Colonic mucosa (tissue), 4 donors: ENCODE data around the gene CDH10. TPM values are rescaled to one million over a fixed set of nuclear protein-coding genes. Genes with fewer than 3 reads are reported as not detected.

ENCODE experiments used
- DNase-seq: peaks from one replicate; pipeline ENCODE4 v3.0.0-alpha.2; 2020
- H3K27ac ChIP-seq: fragments of 200-600 bp; one replicate; pipeline ENCODE4 v1.8.0; 2021
- H3K27me3 ChIP-seq: fragments of 200-600 bp; one replicate; pipeline ENCODE4 v1.8.0; 2021
- H3K36me3 ChIP-seq: fragments of 200-600 bp; one replicate; pipeline ENCODE4 v1.8.0; 2021
- H3K4me1 ChIP-seq: fragments of 200-600 bp; one replicate; pipeline ENCODE4 v1.8.0; 2021; ENCODE audit warnings: mild to moderate bottlenecking
- H3K4me3 ChIP-seq: fragments of 200-600 bp; one replicate; pipeline ENCODE4 v1.8.0; 2021
- H3K9ac ChIP-seq, 2 donors: one replicate each; pipeline ENCODE4 v1.7.0; 2013; ENCODE audit warnings: control low read depth in 2 of 2, low read depth in 2 of 2, low read length in 2 of 2
- H3K9me3 ChIP-seq: fragments of 200-600 bp; one replicate; pipeline ENCODE4 v1.8.0; 2021
- intact Hi-C: fragments of 100-400 bp; cut with DNase I; formaldehyde crosslinking; loops from one replicate; pipeline ENCODE4 v1.14.1; 2022
- total RNA-seq, 2 donors: library from RNA; stranded (reverse); fragmentation: NEBNext Ultra II Directional in 1 of 2; extraction: Animal tissue kit (Norgen Biotek cat#: 25700) in 1 of 2; gene quantifications; one replicate each; pipeline ENCODE4 v1.2.1, GENCODE V29; 2021
- TF ChIP-seq, protein P1 (sequence below): fragments of 200-600 bp; IDR thresholded peaks from one replicate; pipeline ENCODE4 v1.8.0; 2022; ENCODE audit warnings: antibody characterized with exemption, mild to moderate bottlenecking
- donor health status: healthy.
- donor health status: DM: no; HTN: no; CAD: no.
- donor health status: DM: no; HTN: no; CAD: no.

CDH10 gene
- total RNA-seq, 2 donors from 2014 or later = 0.07 to 0.13 TPM

DNA sequence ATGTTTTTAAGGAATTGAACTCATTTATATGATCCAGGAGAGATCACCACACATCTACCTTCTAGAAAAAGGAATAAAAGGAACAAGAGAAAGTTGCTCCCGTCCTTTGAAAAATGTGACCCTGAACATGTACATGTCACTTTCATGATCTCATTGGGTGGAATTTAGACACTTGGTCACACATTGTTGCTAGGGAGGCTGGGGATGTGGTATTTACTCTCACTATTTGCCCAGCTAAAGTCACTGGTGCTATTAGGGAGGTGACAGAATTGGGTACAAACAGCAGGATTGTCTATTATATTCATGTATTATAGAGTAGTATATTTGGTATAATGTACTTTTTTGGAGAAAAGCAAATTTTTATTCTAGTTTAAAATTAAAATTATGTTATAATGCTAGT is 2.1 kb upstream of the CDH10 start:
- no peaks in the 10 kb centered on the region for H3K36me3 ChIP-seq
- TF ChIP-seq, protein P1, sequence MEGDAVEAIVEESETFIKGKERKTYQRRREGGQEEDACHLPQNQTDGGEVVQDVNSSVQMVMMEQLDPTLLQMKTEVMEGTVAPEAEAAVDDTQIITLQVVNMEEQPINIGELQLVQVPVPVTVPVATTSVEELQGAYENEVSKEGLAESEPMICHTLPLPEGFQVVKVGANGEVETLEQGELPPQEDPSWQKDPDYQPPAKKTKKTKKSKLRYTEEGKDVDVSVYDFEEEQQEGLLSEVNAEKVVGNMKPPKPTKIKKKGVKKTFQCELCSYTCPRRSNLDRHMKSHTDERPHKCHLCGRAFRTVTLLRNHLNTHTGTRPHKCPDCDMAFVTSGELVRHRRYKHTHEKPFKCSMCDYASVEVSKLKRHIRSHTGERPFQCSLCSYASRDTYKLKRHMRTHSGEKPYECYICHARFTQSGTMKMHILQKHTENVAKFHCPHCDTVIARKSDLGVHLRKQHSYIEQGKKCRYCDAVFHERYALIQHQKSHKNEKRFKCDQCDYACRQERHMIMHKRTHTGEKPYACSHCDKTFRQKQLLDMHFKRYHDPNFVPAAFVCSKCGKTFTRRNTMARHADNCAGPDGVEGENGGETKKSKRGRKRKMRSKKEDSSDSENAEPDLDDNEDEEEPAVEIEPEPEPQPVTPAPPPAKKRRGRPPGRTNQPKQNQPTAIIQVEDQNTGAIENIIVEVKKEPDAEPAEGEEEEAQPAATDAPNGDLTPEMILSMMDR = no peak
- no peak overlapping the region for H3K4me3 ChIP-seq
- H3K9ac ChIP-seq = no peak overlapping the region
- H3K27me3 ChIP-seq = no peaks in the 10 kb centered on the region
- intact Hi-C loops = no loop called here
- no peaks in the 10 kb centered on the region for H3K9me3 ChIP-seq
- no peak for DNase-seq
- H3K27ac ChIP-seq = no peak overlapping the region
- H3K4me1 ChIP-seq = no peaks in the 10 kb centered on the region

DNA sequence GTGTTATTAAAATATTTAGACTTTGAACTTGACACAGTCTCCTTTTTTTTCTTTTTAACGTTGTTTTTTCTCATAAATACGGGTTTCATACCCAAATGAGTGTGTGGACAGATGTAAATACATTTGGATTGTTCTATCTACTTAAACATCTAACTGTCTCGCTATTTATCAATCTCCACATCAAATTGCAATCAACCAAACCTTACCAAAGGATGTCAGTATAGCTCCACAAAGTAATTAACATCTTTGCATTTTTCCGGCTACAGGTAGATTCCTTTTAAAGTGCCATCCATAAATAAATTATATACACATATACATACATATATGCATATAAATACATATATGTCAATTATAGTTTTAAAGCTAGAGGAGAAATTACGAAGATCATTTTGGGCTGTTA is 705 bp upstream of the CDH10 start:
- no peaks in the 10 kb centered on the region for H3K4me1 ChIP-seq
- H3K36me3 ChIP-seq = no peaks in the 10 kb centered on the region
- no peaks in the 10 kb centered on the region for H3K9me3 ChIP-seq
- no peak overlapping the region for H3K4me3 ChIP-seq
- TF ChIP-seq, protein P1 = no peak
- intact Hi-C loops = no loop called here
- DNase-seq = no peak
- no peaks in the 10 kb centered on the region for H3K27me3 ChIP-seq
- no peak overlapping the region for H3K9ac ChIP-seq
- no peak overlapping the region for H3K27ac ChIP-seq

DNA sequence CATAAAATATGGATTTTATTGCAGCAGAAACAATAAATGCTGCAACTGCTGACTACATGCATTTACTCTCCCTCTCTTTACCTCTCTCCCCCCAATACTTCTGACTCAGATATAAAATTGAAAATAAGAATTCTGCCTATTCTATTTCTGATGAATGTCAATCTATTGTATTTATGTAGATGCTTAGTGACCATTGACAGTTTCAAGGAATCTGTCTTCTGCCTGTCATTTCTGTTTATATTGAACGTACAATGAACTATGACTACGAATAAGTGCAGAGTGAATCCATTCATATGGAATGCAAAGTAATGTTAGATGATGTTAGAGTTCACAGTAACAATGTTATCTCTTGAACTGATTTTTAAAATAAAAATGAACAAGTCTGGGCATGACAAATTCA is 898 bp downstream of the CDH10 start:
- Histone ChIP-seq H3K27ac (no peak overlapping the region), H3K4me1 (no peaks in the 10 kb centered on the region), H3K36me3 (no peaks in the 10 kb centered on the region), H3K4me3 (no peak overlapping the region), H3K9ac (no peak overlapping the region), H3K9me3 (no peaks in the 10 kb centered on the region), H3K27me3 (no peaks in the 10 kb centered on the region)
- TF ChIP-seq, protein P1 = no peak
- intact Hi-C loops = no loop called here
- DNase-seq = no peak

DNA sequence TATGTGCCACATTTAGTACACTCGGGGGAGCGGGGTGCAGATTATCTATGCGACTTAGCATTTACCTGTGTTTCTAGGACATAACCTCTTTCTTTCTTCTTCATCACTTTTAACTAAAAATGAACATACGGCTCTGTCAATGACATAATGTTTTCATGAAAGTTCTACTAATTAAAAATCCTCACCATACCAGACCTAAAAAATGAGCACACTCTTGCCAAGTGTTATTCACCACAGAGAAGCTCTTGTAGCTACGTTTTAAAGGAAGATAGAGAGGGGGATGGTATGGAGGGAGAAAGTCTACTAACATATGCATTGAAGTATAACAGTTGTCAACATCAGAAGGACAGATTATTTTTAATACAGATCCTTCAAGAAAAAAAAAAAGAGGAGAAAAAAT is 1.6 kb downstream of the CDH10 start:
- H3K4me3 ChIP-seq = no peak overlapping the region
- H3K9ac ChIP-seq = no peak overlapping the region
- H3K27me3 ChIP-seq = no peaks in the 10 kb centered on the region
- H3K36me3 ChIP-seq = no peaks in the 10 kb centered on the region
- no peak for DNase-seq
- TF ChIP-seq, protein P1 = no peak
- no peaks in the 10 kb centered on the region for H3K4me1 ChIP-seq
- intact Hi-C loops = no loop called here
- no peak overlapping the region for H3K27ac ChIP-seq
- H3K9me3 ChIP-seq = no peaks in the 10 kb centered on the region

DNA sequence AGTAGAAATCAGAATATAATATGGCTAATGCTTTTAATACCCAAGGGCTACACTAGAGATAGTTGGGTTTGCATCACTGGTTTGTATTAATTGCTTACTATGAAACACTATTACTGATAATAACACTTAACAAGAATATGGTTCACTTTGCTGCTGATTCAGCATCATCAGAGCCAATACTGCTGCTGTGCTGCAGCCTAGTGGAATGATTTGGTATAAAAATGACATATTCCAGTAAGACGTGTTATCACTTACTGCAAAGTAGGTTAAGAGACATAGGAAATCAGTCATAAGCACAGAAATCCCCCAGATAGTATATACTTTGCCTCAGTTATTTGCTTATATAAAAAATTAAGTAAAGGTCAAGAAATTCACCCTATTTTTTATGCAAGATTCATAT is 2.8 kb downstream of the CDH10 start:
- Histone ChIP-seq H3K27me3 (no peaks in the 10 kb centered on the region), H3K4me3 (no peak overlapping the region), H3K27ac (no peak overlapping the region), H3K9me3 (no peaks in the 10 kb centered on the region), H3K36me3 (no peaks in the 10 kb centered on the region), H3K9ac (no peak overlapping the region), H3K4me1 (no peaks in the 10 kb centered on the region)
- no peak for DNase-seq
- TF ChIP-seq, protein P1 = no peak
- intact Hi-C loops = no loop called here

DNA sequence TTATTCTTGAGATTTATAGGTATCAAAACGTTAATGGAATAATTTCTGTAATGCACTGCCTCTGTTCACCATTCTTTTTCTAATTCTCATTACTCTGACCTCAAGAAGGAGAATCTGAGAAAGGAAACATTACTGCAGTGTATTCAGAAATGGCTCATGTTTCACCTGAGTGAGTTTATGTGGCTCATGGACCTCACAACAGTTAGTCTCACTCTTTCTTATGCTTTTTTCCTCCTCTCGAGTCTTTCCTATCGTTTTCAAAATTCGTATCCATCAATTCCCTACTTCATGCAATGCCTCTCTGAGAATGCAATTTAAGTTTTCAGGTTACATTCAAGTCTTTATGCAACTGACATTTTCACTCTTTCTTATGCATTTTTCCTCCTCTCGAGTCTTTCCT is 9.6 kb downstream of the CDH10 start:
- H3K4me1 ChIP-seq = no peaks in the 10 kb centered on the region
- DNase-seq = no peak

More for the DNA sequence above, 9.6 kb downstream of the CDH10 start:
- H3K36me3 ChIP-seq = no peaks in the 10 kb centered on the region
- no peak overlapping the region for H3K27ac ChIP-seq
- no peaks in the 10 kb centered on the region for H3K9me3 ChIP-seq
- TF ChIP-seq, protein P1 = no peak
- no peak overlapping the region for H3K9ac ChIP-seq
- intact Hi-C loops = no loop called here
- H3K27me3 ChIP-seq = no peaks in the 10 kb centered on the region
- H3K4me3 ChIP-seq = no peak overlapping the region
